HFFc6 (cell line): Measurements from ENCODE around the gene AK9. TPM values are rescaled to one million over a fixed set of nuclear protein-coding genes. Genes with fewer than 3 reads are reported as not detected.

Source experiments
- DNase-seq: peaks from one replicate; pipeline ENCODE4 v3.0.0-alpha.2; 2018
- H3K27ac Mint-ChIP-seq: 2 replicates; pipeline ENCODE4 v1.8.0; 2020; ENCODE audit warnings: mild to moderate bottlenecking, mixed read lengths
- H3K27me3 Mint-ChIP-seq: 2 replicates; pipeline ENCODE4 v1.8.0; 2021; ENCODE audit warnings: mild to moderate bottlenecking, moderate library complexity, mixed read lengths; ENCODE audit not compliant: insufficient read depth
- H3K36me3 Mint-ChIP-seq: 2 replicates; pipeline ENCODE4 v1.8.0; 2021; ENCODE audit warnings: low read depth, mixed read lengths
- H3K4me1 Mint-ChIP-seq: 2 replicates; pipeline ENCODE4 v1.8.0; 2020; ENCODE audit warnings: low read depth, mixed read lengths
- H3K4me3 Mint-ChIP-seq: 2 replicates; pipeline ENCODE4 v1.8.0; 2020; ENCODE audit warnings: mild to moderate bottlenecking, moderate library complexity, mixed read lengths
- H3K9me3 Mint-ChIP-seq: 2 replicates; pipeline ENCODE4 v1.8.0; 2020; ENCODE audit warnings: mild to moderate bottlenecking, mixed read lengths
- total RNA-seq, 6 experiments: library from RNA; stranded (reverse); fragmentation: NEBNext Ultra II Directional; extraction: Animal tissue kit (Norgen Biotek cat#: 25700); gene quantifications; 2 replicates in 1 of 6; 3 replicates in 5 of 6; pipeline ENCODE4 v1.2.3, GENCODE V29; 2021
- TF ChIP-seq, protein P1 (sequence below): fragments of 200-600 bp; sonication (generic); IDR thresholded peaks from 2 replicates; pipeline ENCODE4 v1.5.0; 2021; ENCODE audit warnings: antibody characterized with exemption, mild to moderate bottlenecking

The AK9 gene
- total RNA-seq, 6 experiments from 2014 or later: 1.2 to 2.0 (median 1.5) TPM

DNA sequence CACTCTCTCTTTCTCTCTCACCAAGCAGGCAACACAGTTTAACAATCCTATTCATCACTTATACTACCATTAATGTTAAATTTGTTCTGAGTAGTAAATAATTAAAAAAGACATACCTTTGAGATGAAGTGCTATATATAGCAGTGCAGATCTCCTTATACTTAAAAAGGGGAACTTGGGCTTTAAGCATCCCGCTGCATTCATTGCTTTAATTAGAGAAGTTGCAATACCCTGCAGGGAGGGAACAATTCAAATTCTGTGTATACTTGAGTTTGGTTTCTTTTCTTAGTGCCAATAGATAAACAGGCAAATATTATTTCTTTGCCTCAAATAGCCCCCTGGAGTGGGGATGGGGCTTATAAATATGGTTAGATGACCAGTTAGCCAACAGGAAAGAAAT lies 197.1 kb downstream of the AK9 start:
- Mint-ChIP-seq H3K36me3 (no peaks in the 10 kb centered on the region), H3K27ac (no peak overlapping the region), H3K9me3 (no peaks in the 10 kb centered on the region), H3K27me3 (peaks cover 27% of the 10 kb centered on the region), H3K4me1 (peaks cover 10% of the 10 kb centered on the region), H3K4me3 (no peak overlapping the region)
- TF ChIP-seq, protein P1, sequence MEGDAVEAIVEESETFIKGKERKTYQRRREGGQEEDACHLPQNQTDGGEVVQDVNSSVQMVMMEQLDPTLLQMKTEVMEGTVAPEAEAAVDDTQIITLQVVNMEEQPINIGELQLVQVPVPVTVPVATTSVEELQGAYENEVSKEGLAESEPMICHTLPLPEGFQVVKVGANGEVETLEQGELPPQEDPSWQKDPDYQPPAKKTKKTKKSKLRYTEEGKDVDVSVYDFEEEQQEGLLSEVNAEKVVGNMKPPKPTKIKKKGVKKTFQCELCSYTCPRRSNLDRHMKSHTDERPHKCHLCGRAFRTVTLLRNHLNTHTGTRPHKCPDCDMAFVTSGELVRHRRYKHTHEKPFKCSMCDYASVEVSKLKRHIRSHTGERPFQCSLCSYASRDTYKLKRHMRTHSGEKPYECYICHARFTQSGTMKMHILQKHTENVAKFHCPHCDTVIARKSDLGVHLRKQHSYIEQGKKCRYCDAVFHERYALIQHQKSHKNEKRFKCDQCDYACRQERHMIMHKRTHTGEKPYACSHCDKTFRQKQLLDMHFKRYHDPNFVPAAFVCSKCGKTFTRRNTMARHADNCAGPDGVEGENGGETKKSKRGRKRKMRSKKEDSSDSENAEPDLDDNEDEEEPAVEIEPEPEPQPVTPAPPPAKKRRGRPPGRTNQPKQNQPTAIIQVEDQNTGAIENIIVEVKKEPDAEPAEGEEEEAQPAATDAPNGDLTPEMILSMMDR: no peak
- no peak for DNase-seq

DNA sequence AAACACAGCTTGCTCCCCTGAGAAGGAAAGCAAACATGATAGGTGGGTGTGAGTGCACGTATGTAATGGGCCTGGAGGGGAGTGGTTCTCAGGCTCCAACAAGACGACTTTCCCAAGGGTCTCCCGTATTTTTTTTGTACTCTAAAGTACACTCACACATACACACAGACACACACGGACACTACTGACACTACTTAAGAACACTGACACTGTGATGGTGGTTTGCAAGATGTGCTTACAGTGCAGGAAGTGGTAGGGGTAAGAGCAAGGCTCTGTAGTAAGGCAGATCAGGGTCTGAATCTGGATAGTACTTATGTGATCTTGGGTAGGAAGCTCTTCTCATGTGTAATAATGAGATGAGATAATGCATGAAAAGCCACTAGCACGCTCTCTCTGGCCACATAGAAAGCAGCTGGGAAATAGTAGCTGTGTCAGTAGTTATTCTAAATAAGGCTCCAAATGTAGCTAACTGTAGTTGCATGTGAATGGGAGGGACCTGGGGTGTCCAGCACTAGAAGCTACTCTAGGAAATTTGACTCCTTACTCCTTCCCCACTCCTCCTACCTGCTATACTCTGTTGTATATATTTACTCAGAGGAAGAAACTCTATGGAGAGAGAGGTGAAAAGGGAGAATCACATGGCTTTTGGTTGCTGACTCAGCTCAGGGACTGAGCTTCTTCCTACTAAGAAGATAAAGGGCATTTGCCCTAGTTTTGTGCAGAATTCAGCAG lies 199.6 kb downstream of the AK9 start:
- TF ChIP-seq, protein P1: no peak
- H3K9me3 Mint-ChIP-seq: no peaks in the 10 kb centered on the region
- H3K27me3 Mint-ChIP-seq: peaks cover 27% of the 10 kb centered on the region

GRCh38 chr6:109490713-109491112 lies 200.3 kb downstream of the AK9 start:
- no peak overlapping the region for H3K27ac Mint-ChIP-seq
- H3K4me3 Mint-ChIP-seq: no peak overlapping the region
- TF ChIP-seq, protein P1: no peak
- H3K27me3 Mint-ChIP-seq: peaks cover 22% of the 10 kb centered on the region
- no peak for DNase-seq
- H3K9me3 Mint-ChIP-seq: no peaks in the 10 kb centered on the region
- no peaks in the 10 kb centered on the region for H3K36me3 Mint-ChIP-seq
- no peaks in the 10 kb centered on the region for H3K4me1 Mint-ChIP-seq

More for the DNA sequence above, 199.6 kb downstream of the AK9 start:
- H3K27ac Mint-ChIP-seq: no peak overlapping the region
- no peak overlapping the region for H3K4me3 Mint-ChIP-seq
- peaks cover 5% of the 10 kb centered on the region for H3K4me1 Mint-ChIP-seq
- H3K36me3 Mint-ChIP-seq: no peaks in the 10 kb centered on the region
- DNase-seq: no peak

DNA sequence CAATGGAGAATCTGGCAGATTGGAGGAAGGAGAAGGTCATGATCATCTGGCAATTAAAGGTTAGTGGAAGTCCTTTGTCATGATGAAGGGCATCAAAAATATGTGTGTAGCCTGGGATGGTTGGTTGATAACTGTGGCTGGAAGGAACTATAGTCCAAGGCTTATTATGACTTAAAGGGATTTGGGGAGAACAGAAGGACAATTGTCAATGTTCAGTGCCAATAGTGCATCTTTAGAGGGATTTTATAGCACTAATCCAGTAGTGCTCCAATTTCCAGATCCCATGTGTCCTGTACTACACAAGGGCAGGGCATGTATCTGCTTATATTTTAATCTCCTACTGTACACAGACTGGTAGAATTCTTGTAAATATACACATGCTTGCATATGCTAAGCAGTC lies 203.0 kb downstream of the AK9 start:
- H3K27ac Mint-ChIP-seq: no peak overlapping the region
- no peak for DNase-seq
- no peaks in the 10 kb centered on the region for H3K9me3 Mint-ChIP-seq
- H3K4me1 Mint-ChIP-seq: peaks cover 6% of the 10 kb centered on the region
- H3K36me3 Mint-ChIP-seq: no peaks in the 10 kb centered on the region
- TF ChIP-seq, protein P1: no peak
- no peak overlapping the region for H3K4me3 Mint-ChIP-seq
- peaks cover 19% of the 10 kb centered on the region for H3K27me3 Mint-ChIP-seq

- TF ChIP-seq, protein P1: no peak
- Mint-ChIP-seq H3K9me3 (no peaks in the 10 kb centered on the region), H3K36me3 (peaks cover 16% of the 10 kb centered on the region), H3K4me3 (no peak overlapping the region), H3K27me3 (peaks cover 14% of the 10 kb centered on the region), H3K4me1 (peaks cover 23% of the 10 kb centered on the region), H3K27ac (no peak overlapping the region)
- DNase-seq: no peak
Observed at GRCh38 chr6:109486068-109486467, 204.9 kb downstream of the AK9 start.
